ENCODE measurements around the gene CYP2D6. TPM values are rescaled to one million over a fixed set of nuclear protein-coding genes. Genes with fewer than 3 reads are reported as not detected.
A peak's percentile ranks its signal among the peaks of the same experiment; 100 is the strongest.

The CYP2D6 gene
- total and polyA plus RNA-seq, 2 of the 8 experiments (the other 6 are each of a cell fraction or from before 2014, with no cell fraction given): 0.93 to 1.7 TPM

GRCh38 chr22:42151924-42152635 lies 21.5 kb upstream of the CYP2D6 start:
- H3K4me1 ChIP-seq (replicated peaks in 1 of 4; ENCODE audit: control insufficient read depth in 3 of 4, insufficient read depth in 4 of 4, low read length in 3 of 4): no peaks in the 10 kb centered on the region; a peak in 1 of 7 replicates
- no peak overlapping the region for H3K9ac ChIP-seq (replicated peaks in 1 of 4; ENCODE audit: extremely low read depth in 1 of 4, low read depth in 3 of 4, low read length in 3 of 4)
- no peak overlapping the region for H3K4me3 ChIP-seq (ENCODE audit: extremely low read depth in 1 of 4, insufficient read depth in 2 of 4, low read depth in 3 of 4, low read length in 4 of 4)
- no peak overlapping the region for H4K5ac ChIP-seq (ENCODE audit: insufficient read length, low read depth, low read length)
- peak overlapping the region; percentile 35; the same call in 1 of the 2 replicates for H4K8ac ChIP-seq (ENCODE audit: extremely low read depth, insufficient read depth, low read length)
- no peak overlapping the region for H2BK120ac ChIP-seq (replicated peaks; ENCODE audit: low read depth, low read length)
- H3K56ac ChIP-seq (replicated peaks; ENCODE audit: insufficient read length, low read depth, low read length): no peak overlapping the region
- no peaks in the 10 kb centered on the region for H3K79me2 ChIP-seq (ENCODE audit: control insufficient read depth in 1 of 2, insufficient read depth in 2 of 2, low read length in 2 of 2)
- peaks cover 1 to 5% of the 10 kb centered on the region in 2 experiments for H4K20me1 ChIP-seq (replicated peaks in 1 of 2; ENCODE audit: control insufficient read depth in 1 of 2, insufficient read depth in 2 of 2, low read length in 2 of 2)
- TF ChIP-seq ATF2 (IDR thresholded peaks at IDR 0.05; ENCODE audit: low read length) (no peak), ZNF274 (IDR thresholded peaks at IDR 0.05; ENCODE audit: borderline replicate concordance, extremely low read depth, low read length) (no peak), POLR2AphosphoS5 (IDR thresholded peaks at IDR 0.05; ENCODE audit: low read depth, low read length) (no peak), EGR1 (IDR thresholded peaks at IDR 0.05; ENCODE audit: borderline replicate concordance, low read depth, low read length) (0 out of 2 replicates have a peak, but pooled peaks have one; percentile 11), JUN (IDR thresholded peaks at IDR 0.05; ENCODE audit: low read depth, low read length) (no peak)
- no peak overlapping the region for H2AFZ ChIP-seq (ENCODE audit: low read length)
- no peaks in the 10 kb centered on the region for H3K9me3 ChIP-seq (ENCODE audit: insufficient read depth in 2 of 2, low read depth in 1 of 2, low read length in 1 of 2)
- no peaks in the 10 kb centered on the region for H3K23me2 ChIP-seq (ENCODE audit: low read depth, low read length)
- no peak for FAIRE-seq
- no peak overlapping the region for H4K91ac ChIP-seq (replicated peaks; ENCODE audit: insufficient read length, low read length)
- H2AK5ac ChIP-seq (ENCODE audit: low read depth, low read length): no peak overlapping the region
- ChIA-PET POLR2A (ENCODE audit: partially characterized antibody) (interaction anchor here (1.6 kb wide), 1 partner anchor 13 kb away, joined by 4 read pairs; no protein-coding TSS in a partner anchor), CTCF (ENCODE audit: partially characterized antibody) (interaction anchor here (0.8 to 1.4 kb wide), 6 partner anchors 9 to 133 kb away, joined by 3 to 5 read pairs (median 3); no protein-coding TSS in a partner anchor)
- no peak overlapping the region for H3K14ac ChIP-seq (ENCODE audit: insufficient read length)
- H3K79me1 ChIP-seq (ENCODE audit: low read depth, low read length): no peaks in the 10 kb centered on the region
- H3K27me3 ChIP-seq (replicated peaks in 1 of 4; ENCODE audit: control insufficient read depth in 3 of 4, extremely low read depth in 1 of 4, insufficient read depth in 3 of 4, low read length in 3 of 4): no peaks in the 10 kb centered on the region
- H2BK20ac ChIP-seq (ENCODE audit: low read length): no peak overlapping the region
- peak in 1 of 2 experiments; percentile 61 for DNase-seq (ENCODE audit: low read depth in 1 of 2, low spot score in 2 of 2)
- WGBS, 2 experiments (ENCODE audit: extremely low coverage in 1 of 2, insufficient coverage in 1 of 2, insufficient read length in 1 of 2, insufficient replicate concordance in 2 of 2, low coverage in 1 of 2, low lambda C conversion rate in 2 of 2, missing lambda C conversion rate in 1 of 2): 94% methylated on average over 27 of the region's 43 CpGs; no CpG with 5 or more reads in 1 of the 2 experiments
- peaks cover 0 to 4% (median 0%) of the 10 kb centered on the region in 4 experiments; a peak in 1 of 8 replicates for H3K36me3 ChIP-seq (ENCODE audit: control insufficient read depth in 2 of 4, insufficient read depth in 4 of 4, low read length in 3 of 4)
- no peak overlapping the region for H3K4me2 ChIP-seq (ENCODE audit: insufficient read depth in 1 of 2, low read depth in 2 of 2, low read length in 2 of 2)
- H2BK15ac ChIP-seq (ENCODE audit: low read length): no peak overlapping the region
- H3K4ac ChIP-seq (replicated peaks; ENCODE audit: insufficient read length, low read depth, low read length): no peak overlapping the region
- H3K18ac ChIP-seq (ENCODE audit: extremely low read depth, low read length): no peak overlapping the region; the same call in 1 of the 2 replicates
- no peak overlapping the region for H3K23ac ChIP-seq (ENCODE audit: insufficient read length)
- H2BK5ac ChIP-seq (ENCODE audit: low read depth, low read length): no peak overlapping the region
- no peak overlapping the region for H3K27ac ChIP-seq (ENCODE audit: low read depth, low read length)
- H2BK12ac ChIP-seq (ENCODE audit: low read depth, low read length): no peak overlapping the region

All from H1 (cell line).